IPS-11a (cell line): ENCODE data around the gene SETBP1.

Experiments
- H3K4me3 ChIP-seq: one replicate; pipeline ENCODE4 v1.5.1; 2013; ENCODE audit warnings: low read depth, low read length, control low read depth

Gene SETBP1

DNA sequence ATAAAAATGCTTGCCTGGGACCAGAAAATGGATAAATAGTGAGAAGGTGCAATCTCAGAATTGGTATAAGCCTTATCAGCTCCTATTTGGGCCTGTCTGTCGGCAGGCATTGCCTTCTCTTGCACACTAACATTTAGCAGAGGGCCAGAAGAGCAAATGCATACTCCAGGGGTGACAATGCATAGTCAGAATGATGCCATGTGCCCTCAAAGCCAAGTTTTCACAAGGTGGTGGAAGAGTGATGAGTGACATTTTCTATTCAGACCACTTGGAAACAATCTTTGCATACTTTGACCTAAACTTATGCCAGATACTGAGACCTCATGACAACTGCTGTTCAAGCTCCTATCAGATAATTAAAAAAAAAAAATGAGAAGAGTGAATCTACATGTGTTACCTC is 276.3 kb downstream of the SETBP1 start:
- H3K4me3 ChIP-seq, result no peak overlapping the region

DNA sequence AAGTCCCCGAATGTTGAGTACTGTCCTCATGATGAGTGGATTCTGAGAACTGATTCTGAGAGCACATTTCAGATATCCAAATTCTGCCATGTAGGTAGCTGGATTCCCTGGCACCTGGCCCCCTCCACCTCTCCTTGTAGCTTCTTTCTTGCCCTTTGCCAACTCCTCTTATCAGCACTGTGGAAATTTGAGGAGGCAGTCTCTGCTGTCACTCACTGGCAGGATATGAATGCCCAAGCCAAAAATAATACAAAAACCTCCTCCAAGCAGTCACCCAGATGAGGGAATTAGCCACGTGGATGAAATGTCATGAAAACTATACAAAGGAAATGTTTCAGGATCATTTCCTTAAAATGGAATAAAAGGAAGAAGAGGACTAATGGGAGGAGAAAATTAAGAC is 276.8 kb downstream of the SETBP1 start:
- H3K4me3 ChIP-seq, result no peak overlapping the region

DNA sequence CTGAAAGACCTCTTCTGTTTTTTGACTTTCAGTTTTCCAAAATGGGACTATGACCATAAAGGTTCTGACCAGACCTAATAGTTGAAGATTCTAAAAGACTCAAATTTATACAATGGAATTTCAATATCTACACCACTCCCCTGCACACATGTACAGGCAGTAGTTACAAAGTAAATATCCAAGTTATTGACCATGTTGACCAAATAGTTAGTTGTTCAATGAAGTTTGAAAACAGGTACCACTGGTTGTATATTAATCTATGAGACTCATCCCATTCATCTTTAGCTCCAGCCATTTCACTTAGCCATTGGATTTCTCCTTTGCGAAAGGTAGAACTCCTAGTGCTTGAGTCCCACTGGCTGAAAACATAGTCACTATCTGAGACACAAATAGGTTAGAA is 277.4 kb downstream of the SETBP1 start:
- no peak overlapping the region for H3K4me3 ChIP-seq

DNA sequence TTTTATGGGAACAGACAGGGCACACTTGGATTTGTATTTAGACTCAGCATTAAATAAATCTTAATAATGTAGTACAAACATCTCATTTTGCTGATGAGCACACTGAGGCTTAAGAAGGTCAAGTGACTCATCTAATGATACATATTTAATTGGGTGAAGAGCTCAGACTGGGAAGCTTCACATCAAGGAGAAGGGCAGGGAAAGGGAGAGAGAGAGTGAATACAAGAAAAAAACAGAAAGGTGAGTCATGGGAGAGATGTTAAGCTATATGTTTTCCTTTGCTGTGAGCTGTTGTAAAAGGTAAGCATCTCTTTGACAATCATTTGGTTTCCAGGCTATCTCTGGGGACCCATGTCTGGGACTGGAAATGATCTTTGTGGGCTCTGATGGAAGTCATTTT is 277.8 kb downstream of the SETBP1 start:
- no peak overlapping the region for H3K4me3 ChIP-seq

DNA sequence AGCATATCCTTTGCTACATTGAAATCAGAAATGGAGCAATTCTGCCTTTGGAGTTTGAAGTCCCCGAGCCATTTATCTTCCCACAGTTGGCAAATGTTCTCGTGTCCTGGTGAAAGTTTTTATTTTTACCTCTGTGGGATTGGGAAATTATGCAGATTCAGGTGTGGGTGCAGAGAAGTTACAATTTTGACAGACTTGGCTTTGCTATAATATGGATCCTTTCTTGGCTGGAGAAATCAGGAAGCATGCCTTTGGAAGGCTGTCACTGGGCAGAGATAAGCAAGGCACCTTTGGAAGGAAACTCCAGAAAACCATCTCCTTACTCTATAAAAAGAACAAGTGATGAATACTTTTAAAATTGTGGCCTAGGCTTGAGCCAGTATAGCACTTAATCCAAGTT is 278.3 kb downstream of the SETBP1 start:
- no peak overlapping the region for H3K4me3 ChIP-seq

DNA sequence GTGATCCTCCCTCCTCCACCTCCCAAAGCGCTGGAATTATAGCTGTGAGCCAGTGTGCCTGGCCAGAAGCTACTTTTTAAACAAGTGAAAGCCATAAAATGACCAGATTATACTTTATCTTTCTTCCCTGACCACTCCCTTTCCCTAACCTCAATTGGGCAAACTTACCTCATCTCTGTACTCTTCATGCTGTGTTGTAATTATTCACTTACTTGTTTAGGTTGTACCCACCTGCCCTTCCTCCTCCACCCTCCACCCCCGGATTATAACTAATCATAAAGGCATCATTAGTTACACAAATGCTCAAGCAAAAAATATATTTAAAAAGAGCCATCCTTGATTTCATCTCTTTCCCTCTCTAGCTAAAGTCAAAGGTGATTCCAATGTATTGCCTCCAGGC is 279.9 kb downstream of the SETBP1 start:
- H3K4me3 ChIP-seq, result no peak overlapping the region

DNA sequence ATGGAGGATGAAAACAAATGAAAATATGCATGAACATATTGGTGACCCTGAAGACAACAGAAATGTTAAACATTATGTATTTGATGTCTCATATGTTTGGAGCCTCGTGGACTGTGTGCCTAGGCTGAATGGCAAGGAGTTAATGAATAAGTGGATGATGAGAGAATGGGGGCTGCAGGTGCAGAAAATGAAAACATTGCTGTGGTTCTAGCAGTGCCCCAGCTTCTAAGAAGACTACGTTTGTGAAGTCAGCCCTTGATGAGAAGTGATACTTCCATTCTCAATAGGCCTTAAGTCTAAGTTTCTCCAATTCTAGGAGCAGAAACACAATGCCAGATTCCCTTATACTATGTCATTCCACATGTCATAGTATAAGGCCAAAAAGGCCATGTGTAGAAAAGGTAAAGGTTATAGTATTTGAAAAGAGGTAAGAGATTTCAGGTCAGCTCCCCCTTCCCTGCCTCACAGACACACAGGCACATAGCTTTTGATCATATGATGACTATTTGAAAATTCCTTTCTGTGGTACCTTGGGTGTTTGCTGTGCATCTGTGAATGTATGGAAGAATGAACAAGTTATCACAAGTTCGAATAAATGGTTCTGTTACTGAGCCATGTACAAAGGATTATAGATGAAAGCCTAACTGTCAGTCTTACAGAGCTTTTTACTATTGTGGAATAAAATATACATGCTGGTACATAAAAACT is 280.8 kb downstream of the SETBP1 start:
- H3K4me3 ChIP-seq, result no peak overlapping the region

DNA sequence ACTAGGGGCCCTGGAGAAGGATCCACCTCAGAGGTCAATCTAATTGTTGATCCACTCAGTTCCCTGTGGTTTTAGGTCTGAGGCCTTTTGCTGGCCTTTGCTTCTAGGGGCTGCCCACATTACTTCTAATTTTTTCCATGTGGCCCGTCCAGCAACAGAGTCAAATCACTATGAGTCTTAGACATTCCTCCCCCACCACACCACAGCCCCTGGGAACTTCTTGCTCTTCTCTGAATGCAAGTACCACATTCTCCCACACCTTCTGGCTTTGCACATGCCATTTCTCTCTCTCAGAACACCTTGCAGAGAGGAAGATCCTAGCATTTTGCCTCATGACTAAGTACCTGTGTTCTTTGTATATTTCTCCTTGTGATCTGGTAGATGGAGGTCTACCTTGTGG is 286.9 kb downstream of the SETBP1 start:
- H3K4me3 ChIP-seq, result no peak overlapping the region

DNA sequence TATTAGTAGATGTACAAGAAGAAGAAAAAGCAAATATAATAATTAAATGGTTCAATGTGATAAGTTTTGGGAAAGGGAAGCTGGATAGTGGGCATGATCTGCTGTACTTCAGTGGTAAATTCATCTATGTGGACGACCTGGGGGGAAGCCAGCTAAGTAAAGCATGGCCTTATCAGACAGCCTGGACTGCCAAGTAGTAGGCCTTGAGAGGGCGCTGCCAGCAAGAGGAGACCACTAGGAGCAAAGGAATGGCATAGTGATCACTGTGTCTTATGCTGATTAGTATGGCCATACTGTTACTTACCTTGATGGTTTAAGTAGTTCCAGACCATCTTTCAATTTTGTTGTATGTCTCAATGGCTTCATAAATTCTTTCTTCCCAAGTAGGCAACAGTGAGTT is 287.6 kb downstream of the SETBP1 start:
- no peak overlapping the region for H3K4me3 ChIP-seq

DNA sequence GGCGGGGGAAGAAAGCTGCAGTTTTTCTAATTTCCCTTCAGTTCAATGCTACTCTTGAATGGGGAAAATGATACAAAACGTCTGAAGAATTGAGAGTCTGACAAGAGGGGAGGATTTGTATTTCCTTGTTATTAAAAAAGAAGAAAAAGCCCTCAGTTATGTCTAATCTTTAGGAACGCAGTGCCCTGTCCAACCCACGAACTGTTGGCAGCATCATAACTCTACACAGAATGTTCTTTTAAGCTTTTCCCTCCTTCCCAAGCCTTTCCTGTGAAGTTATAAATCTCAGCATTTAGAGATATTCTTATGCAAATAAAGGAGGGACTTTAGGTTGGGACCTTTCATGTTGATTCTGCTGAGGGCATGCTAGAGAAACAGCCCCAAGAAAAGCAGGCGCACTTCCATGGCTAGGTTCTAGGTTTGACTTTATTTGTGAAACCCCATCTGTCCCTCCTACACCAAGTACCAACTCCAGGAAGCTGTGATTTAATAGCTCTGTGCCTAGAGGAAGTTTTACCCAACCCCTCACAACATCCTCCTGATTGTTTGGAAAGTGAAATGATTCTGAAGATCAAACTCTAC is 288.6 kb downstream of the SETBP1 start:
- no peak overlapping the region for H3K4me3 ChIP-seq

DNA sequence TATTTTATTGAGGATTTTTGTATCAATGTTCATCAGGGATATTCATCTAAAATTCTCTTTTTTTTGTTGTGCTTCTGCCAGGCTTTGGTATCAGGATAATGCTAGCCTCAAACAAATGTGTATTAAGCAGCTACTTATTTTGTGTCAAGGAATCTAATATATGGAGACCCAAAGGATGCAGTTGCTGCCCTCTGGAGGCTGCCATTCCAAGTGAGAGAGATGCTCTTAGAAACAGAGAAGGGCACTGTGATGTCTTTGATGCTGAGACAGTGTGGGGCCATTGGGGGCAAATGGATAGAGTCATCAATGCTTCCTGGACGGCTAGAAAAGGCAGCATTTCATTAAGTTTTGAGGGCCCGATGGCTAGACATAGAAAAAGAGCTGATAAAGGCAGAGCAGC is 292.6 kb downstream of the SETBP1 start:
- H3K4me3 ChIP-seq, result no peak overlapping the region

DNA sequence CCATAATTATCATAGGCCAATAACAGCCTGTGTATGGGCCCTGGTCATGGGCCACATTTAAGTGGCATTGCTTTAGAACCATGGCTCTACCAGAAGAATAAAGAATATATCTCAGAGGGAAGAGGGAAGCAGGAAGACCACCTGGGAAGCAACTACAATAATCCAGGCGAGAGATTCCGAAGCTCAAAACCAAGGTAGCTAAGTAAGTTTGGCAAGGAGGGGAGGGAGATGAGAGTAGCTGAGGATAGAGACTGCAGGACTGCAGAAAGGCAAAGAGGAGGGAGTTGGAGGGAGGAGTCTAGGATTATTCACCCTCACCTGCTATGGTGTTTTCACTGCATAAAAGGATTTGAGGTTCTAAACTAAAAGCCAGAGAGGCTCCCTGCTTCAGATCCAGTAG is 293.5 kb downstream of the SETBP1 start:
- H3K4me3 ChIP-seq, result no peak overlapping the region

DNA sequence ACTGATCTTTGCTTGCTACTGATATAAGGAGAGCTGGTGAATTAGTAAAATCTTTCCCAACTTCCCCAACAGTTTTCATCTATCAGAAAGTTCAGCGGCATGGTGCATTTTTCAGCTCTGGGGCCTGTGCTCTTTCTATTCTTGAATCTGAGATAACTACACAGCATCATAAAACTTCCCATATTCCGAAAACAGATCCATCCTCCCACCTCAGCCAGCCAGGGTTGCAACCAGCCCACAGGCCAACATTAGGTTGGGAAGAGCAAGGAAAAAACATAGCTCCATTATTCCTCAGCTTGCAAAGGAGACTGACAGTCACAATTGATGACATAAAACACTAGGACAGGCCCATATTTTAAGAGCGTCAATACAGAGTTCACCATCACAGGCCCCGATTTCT is 297.2 kb downstream of the SETBP1 start:
- H3K4me3 ChIP-seq, result no peak overlapping the region

DNA sequence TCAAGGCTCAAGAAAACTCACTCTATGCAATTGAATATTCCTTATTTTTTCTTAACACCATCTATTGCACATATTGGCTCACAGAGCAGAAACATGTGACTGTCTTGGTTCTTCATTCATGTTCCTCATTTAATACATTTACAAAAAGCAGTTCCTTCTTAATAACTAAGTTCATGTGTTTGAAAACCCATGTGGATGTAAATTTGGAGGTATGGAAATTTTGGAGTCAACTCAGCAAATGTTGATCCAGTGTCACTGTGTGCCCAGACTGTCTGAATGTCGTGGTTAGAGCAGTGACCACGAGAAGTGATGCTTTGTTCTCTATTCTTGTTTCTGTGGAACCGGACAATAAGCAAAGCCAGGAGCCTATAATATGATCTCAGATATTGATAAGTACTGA is 299.1 kb downstream of the SETBP1 start:
- H3K4me3 ChIP-seq, result no peak overlapping the region

DNA sequence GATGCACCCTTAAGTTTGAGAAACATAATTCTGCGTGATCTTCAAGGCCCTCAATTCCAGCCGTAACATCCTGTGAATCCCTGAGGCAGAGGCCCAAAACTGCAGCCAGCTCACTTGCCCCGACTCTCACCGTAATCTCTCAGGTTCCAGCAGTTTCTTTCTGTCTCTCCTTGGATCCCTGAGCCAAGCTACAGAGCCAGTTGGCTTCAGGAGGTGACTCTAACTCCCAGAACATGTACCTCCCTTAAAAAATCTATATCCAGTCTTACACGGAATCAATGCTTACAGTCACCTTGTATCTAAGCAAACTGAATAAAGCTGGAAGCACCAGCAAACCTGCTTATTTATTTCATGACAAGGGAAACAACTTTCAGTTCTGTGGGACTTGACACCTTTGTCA is 300.4 kb downstream of the SETBP1 start:
- H3K4me3 ChIP-seq, result no peak overlapping the region

DNA sequence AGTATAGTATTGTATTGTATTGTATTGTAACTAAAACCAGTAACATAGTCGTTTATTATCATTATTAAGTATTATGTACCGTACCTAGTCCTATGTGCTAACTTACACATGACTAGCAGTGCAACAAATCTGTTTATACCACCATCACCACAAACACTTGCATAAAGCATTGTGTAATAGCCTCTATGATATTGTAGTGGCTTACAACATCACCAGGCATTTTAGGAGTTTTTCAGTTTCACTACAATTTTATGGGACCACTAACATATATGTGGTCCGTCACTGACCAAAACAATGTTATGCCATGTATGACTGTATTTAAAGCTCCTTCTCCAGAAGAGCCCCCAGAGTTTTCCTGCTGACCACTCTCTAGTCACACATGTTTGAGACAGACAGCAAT is 306.2 kb downstream of the SETBP1 start:
- H3K4me3 ChIP-seq, result no peak overlapping the region

DNA sequence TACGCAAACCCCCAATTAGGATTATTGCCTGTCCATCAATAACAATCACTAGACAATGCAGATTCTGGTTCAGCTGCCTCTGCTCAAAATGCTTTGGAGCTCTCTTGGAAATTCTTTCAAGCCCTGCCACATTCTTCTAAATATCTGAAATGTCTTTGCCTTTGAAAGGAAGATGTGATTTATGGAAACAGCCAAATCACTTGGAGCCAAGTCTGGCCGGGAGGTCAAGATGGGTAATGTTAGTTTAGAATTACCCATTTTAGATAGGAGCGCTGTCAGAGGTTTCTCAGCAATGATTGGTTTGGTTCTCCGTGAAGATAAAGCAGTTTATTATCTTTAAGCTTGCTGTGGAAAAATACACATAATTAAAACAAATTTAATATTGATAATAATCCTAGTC is 306.7 kb downstream of the SETBP1 start:
- no peak overlapping the region for H3K4me3 ChIP-seq

DNA sequence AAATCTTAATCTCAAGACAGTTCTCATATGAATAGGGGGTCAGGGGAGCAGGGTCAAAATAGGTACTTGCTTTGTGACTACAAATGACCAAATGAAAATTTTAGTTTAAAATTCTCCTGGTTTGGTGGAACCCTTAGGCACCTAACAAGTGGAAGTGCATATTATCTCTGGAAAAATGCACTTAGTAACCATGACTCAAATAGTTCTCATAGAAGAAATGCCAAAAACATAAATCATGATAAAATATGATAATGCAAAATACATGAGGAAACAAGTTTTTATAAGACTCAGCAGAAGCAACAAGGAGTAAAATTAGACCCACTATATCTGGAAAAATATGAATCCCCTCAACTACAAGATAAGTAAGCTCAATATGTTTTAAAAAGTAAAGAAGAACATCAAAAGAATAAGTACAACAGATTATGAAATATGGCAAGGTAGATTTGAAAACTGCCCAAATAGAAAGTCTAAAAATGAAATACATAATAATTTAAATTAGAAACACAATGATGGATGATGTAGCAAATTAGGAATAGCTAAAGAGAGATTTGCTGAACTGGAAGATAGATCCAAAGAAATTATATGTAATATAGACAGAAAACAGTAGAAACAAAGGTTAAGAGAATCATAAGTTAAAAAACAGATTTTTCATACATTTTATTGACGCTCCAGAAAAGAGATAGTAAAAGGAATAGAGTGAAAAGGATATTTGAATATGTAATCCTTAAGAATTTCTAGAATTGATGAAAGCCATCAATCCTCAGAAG is 308.3 kb downstream of the SETBP1 start:
- no peak overlapping the region for H3K4me3 ChIP-seq

DNA sequence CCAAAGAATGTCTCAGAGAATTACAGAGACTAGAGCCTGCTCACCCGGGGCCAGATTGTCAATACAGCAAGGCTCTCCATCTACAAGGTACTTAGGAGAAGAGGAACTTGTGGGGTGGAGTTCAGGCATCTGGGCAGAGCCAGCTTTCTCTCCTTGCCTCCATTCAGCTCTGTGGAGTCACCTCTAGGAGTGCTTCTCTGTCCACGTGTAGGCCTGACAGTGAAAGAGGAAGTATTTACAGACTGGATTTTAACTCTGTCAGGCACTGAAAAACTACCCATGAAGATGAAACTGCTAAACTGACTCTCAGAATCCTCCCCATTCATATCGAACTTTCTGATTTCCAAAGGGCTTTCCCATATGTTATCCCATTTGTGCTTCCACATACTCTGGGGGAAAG is 315.6 kb downstream of the SETBP1 start:
- no peak overlapping the region for H3K4me3 ChIP-seq

DNA sequence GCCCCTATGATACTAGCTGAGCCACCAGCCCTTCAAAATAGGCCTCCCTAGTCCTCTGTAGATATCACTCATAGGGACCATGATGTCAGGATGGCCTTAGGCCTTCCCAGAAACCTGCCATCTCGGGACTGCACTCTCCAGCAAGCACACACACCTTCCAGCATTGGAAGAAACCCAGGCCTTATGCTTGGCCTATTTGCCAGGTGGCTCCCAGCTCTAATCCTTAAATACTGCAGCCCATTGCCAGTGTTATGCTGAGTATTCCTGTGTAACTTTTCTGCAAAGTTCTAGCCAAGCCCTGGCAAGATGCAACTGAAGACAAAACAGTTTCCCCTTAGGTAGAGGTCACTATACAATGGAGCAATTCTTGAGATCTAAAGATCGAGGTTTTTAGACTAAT is 316.5 kb downstream of the SETBP1 start:
- no peak overlapping the region for H3K4me3 ChIP-seq

DNA sequence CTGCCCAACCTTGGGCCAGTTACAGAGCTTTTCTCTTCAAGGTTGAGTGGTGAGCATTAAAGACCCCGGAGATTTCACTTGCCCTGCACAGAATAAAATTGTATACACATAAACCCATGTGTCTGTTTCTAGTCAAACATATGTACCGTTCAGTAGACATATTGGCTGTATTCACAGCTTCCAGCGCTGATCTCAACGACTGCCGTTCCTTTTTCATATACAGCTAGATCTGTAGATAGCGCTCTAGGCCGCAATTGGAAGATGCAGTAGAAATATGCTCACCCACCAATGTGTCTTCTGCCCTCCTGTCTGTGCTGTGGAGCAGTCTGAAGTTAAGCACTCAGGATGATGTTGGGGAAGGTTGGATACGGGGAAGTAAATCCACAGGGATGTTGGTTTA is 317.7 kb downstream of the SETBP1 start:
- no peak overlapping the region for H3K4me3 ChIP-seq

DNA sequence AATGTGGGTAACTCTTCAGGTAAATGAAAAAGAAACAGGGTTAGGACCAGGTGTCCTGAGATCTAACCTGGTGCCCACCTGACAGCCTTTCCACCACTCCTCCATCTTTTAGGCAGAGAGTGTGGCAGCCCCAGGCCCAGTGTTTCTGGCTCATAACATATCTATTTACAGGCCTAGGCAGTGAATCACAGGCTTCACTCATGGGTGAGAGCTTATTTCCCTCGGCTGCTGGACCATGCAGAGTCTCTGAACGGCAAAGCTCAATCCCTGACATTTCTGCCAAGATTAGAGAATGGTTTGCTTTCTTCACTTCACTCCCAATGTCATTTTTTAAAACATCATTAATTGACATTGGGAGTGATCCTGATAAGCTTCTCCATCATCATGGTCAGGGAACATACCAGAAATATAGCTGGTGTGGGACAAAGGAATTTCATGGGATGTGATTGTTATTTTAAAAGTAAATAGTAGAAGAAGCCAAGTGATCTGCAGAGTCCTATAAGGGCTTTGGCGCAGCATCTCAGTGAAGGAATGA is 323.9 kb downstream of the SETBP1 start:
- no peak overlapping the region for H3K4me3 ChIP-seq
